Mesenchymal stem cell (in vitro differentiated cells and primary cell): Measurements from ENCODE around the gene KRT79.

Source experiments
- DNase-seq: peaks from one replicate; pipeline ENCODE4 v3.0.0-alpha.2; 2013
- H2AFZ ChIP-seq: one replicate; pipeline ENCODE4 v1.6.1; 2013; ENCODE audit warnings: low read depth, mild to moderate bottlenecking, control low read depth, inconsistent platforms, low read length, moderate library complexity
- H2AK5ac ChIP-seq: 2 replicates; pipeline ENCODE4 v1.6.1; 2013; ENCODE audit warnings: low read length, moderate library complexity, mild to moderate bottlenecking, inconsistent platforms; ENCODE audit not compliant: severe bottlenecking
- H2BK120ac ChIP-seq: one replicate; pipeline ENCODE4 v1.6.1; 2013; ENCODE audit warnings: low read depth, mild to moderate bottlenecking, inconsistent platforms, low read length, moderate library complexity
- H2BK12ac ChIP-seq, 2 experiments: one replicate each; pipeline ENCODE4 v1.6.1; 2013; ENCODE audit warnings: inconsistent platforms in 2 of 2, low read length in 2 of 2, mild to moderate bottlenecking in 2 of 2, moderate library complexity in 2 of 2, control low read depth in 1 of 2
- H2BK15ac ChIP-seq: one replicate; pipeline ENCODE4 v1.6.1; 2013; ENCODE audit warnings: mild to moderate bottlenecking, low read depth, inconsistent platforms; ENCODE audit not compliant: poor library complexity, severe bottlenecking
- H2BK5ac ChIP-seq: 2 replicates; pipeline ENCODE4 v1.6.1; 2013; ENCODE audit warnings: low read depth, mild to moderate bottlenecking, low read length, control low read depth, inconsistent platforms; ENCODE audit not compliant: poor library complexity, severe bottlenecking
- H3K14ac ChIP-seq, 2 experiments: one replicate each; pipeline ENCODE4 v1.6.1; 2013; ENCODE audit warnings: inconsistent platforms in 2 of 2, low read length in 2 of 2, control low read depth in 1 of 2, mild to moderate bottlenecking in 1 of 2, moderate library complexity in 1 of 2
- H3K18ac ChIP-seq, 2 experiments: one replicate each; pipeline ENCODE4 v1.6.1; 2013; ENCODE audit warnings: inconsistent platforms in 2 of 2, low read length in 2 of 2, control low read depth in 1 of 2, low read depth in 1 of 2, mild to moderate bottlenecking in 1 of 2
- H3K23ac ChIP-seq, 2 experiments: one replicate each; pipeline ENCODE4 v1.6.1; 2013; ENCODE audit warnings: inconsistent platforms in 2 of 2, low read length in 2 of 2, mild to moderate bottlenecking in 2 of 2, moderate library complexity in 2 of 2, control low read depth in 1 of 2
- H3K27ac ChIP-seq: 2 replicates; pipeline ENCODE4 v1.5.1; 2013; ENCODE audit warnings: mild to moderate bottlenecking, moderate library complexity, low read length, control low read depth, inconsistent platforms; ENCODE audit not compliant: poor library complexity, severe bottlenecking
- H3K27me3 ChIP-seq, 2 experiments: 2 replicates each; pipeline versions ENCODE4 v1.6.1 to v1.7.0; 2013; ENCODE audit warnings: low read length in 2 of 2, mild to moderate bottlenecking in 2 of 2, moderate library complexity in 2 of 2, control low read depth in 1 of 2, inconsistent platforms in 1 of 2; ENCODE audit not compliant: control insufficient read depth in 1 of 2, insufficient read depth in 1 of 2
- H3K36me3 ChIP-seq, 2 experiments: 2 replicates each; pipeline versions ENCODE4 v1.6.1 to v1.7.0; 2013; ENCODE audit warnings: low read length in 2 of 2, control low read depth in 1 of 2, inconsistent platforms in 1 of 2, low read depth in 1 of 2, mild to moderate bottlenecking in 1 of 2; ENCODE audit not compliant: insufficient read depth in 2 of 2, control insufficient read depth in 1 of 2
- H3K4ac ChIP-seq, 2 experiments: one replicate each; pipeline ENCODE4 v1.6.1; 2013; ENCODE audit warnings: inconsistent platforms in 2 of 2, low read length in 2 of 2, mild to moderate bottlenecking in 2 of 2, moderate library complexity in 2 of 2, control low read depth in 1 of 2, low read depth in 1 of 2
- H3K4me1 ChIP-seq: 2 replicates; pipeline ENCODE4 v1.6.1; 2013; ENCODE audit warnings: low read depth, low read length, control low read depth; ENCODE audit not compliant: control insufficient read depth, insufficient read depth
- H3K4me2 ChIP-seq: 2 replicates; pipeline ENCODE4 v1.6.1; 2013; ENCODE audit warnings: low read length, mild to moderate bottlenecking, inconsistent platforms; ENCODE audit not compliant: poor library complexity, severe bottlenecking
- H3K4me3 ChIP-seq, 2 experiments: 2 replicates each; pipeline versions ENCODE4 v1.5.1 to v1.7.0; 2013; ENCODE audit warnings: low read length in 2 of 2, mild to moderate bottlenecking in 2 of 2, control low read depth in 1 of 2, low read depth in 1 of 2; ENCODE audit not compliant: insufficient read depth in 1 of 2
- H3K79me1 ChIP-seq: replicated peaks from 2 replicates; pipeline ENCODE4 v1.6.1; 2013; ENCODE audit warnings: mild to moderate bottlenecking, control low read depth, low read length, inconsistent platforms; ENCODE audit not compliant: poor library complexity, severe bottlenecking
- H3K9ac ChIP-seq: 2 replicates; pipeline ENCODE4 v1.7.0; 2013; ENCODE audit warnings: mild to moderate bottlenecking, low read length, moderate library complexity
- H3K9me3 ChIP-seq: 2 replicates; pipeline ENCODE4 v1.7.0; 2013; ENCODE audit warnings: mild to moderate bottlenecking, low read length; ENCODE audit not compliant: control insufficient read depth
- H4K8ac ChIP-seq: one replicate; pipeline ENCODE4 v1.6.1; 2013; ENCODE audit warnings: inconsistent platforms, mild to moderate bottlenecking, low read length, moderate library complexity
- H4K91ac ChIP-seq: one replicate; pipeline ENCODE4 v1.6.1; 2013; ENCODE audit warnings: mild to moderate bottlenecking, low read length, inconsistent platforms
- WGBS: methylation state at CpG from one replicate; pipeline ENCODE4 v1.1.7; 2013; ENCODE audit warnings: mixed read lengths; 5-methylcytosine and 5-hydroxymethylcytosine counted together

The KRT79 gene

GRCh38 chr12:52848661-52849255 lies 14.6 kb upstream of the KRT79 start, which contains the start of gene KRT78:
Gene KRT78 (minus strand): TSS chr12:52848994. CDS start chr12:52848930, 64 bp downstream.
- Histone ChIP-seq H3K9me3 (no peaks in the 10 kb centered on the region), H3K9ac (no peak within 1 kb of the TSS), H3K36me3 (no peaks in the 10 kb centered on the region), H3K27me3 (peaks cover 41 to 77% of the 10 kb centered on the region in 2 experiments), H3K4me3 (no peak within 1 kb of the TSS), H3K23ac (no peak within 1 kb of the TSS), H2BK120ac (no peak within 1 kb of the TSS), H2AK5ac (no peak within 1 kb of the TSS), H4K8ac (no peak within 1 kb of the TSS), H3K14ac (no peak within 1 kb of the TSS), H2BK12ac (no peak within 1 kb of the TSS), H4K91ac (no peak within 1 kb of the TSS), H2BK5ac (no peak within 1 kb of the TSS), H3K18ac (no peak within 1 kb of the TSS), H3K27ac (no peak within 1 kb of the TSS), H3K4me1 (peaks cover 2% of the 10 kb centered on the region), H2BK15ac (no peak within 1 kb of the TSS), H2AFZ (no peak within 1 kb of the TSS), H3K4ac (no peak within 1 kb of the TSS), H3K79me1 (no peaks in the 10 kb centered on the region), H3K4me2 (no peak within 1 kb of the TSS)
- DNase-seq, result no peak
- 77% methylated on average over 16 of the region's 16 CpGs for WGBS

GRCh38 chr12:52847335-52848102 lies 13.4 kb upstream of the KRT79 start:
- Histone ChIP-seq H3K27ac (no peak overlapping the region), H3K23ac (no peak overlapping the region), H2BK12ac (no peak overlapping the region), H2BK5ac (no peak overlapping the region), H3K14ac (no peak overlapping the region), H3K4me2 (no peak overlapping the region), H2BK15ac (no peak overlapping the region), H2AFZ (no peak overlapping the region), H3K4me3 (no peak overlapping the region), H3K27me3 (peaks cover 32 to 72% of the 10 kb centered on the region in 2 experiments), H3K79me1 (no peaks in the 10 kb centered on the region), H3K18ac (no peak overlapping the region), H3K9me3 (no peaks in the 10 kb centered on the region), H3K4me1 (peaks cover 2% of the 10 kb centered on the region), H4K8ac (no peak overlapping the region), H2AK5ac (no peak overlapping the region), H2BK120ac (no peak overlapping the region), H3K36me3 (no peaks in the 10 kb centered on the region), H3K4ac (no peak overlapping the region), H4K91ac (no peak overlapping the region), H3K9ac (no peak overlapping the region)
- WGBS, result 87% methylated on average over 12 of the region's 12 CpGs
- DNase-seq, result no peak

- Histone ChIP-seq H3K27ac (no peak overlapping the region), H3K4me1 (peaks cover 2% of the 10 kb centered on the region), H2BK15ac (no peak overlapping the region), H2AK5ac (no peak overlapping the region), H3K79me1 (no peaks in the 10 kb centered on the region), H3K18ac (no peak overlapping the region), H3K23ac (no peak overlapping the region), H3K36me3 (no peaks in the 10 kb centered on the region), H3K4ac (no peak overlapping the region), H3K4me2 (no peak overlapping the region), H2BK5ac (no peak overlapping the region), H3K14ac (no peak overlapping the region), H3K9me3 (no peaks in the 10 kb centered on the region), H3K9ac (no peak overlapping the region), H2AFZ (no peak overlapping the region), H4K91ac (no peak overlapping the region), H3K27me3 (peaks cover 27 to 66% of the 10 kb centered on the region in 2 experiments), H2BK120ac (no peak overlapping the region), H2BK12ac (no peak overlapping the region), H3K4me3 (no peak overlapping the region), H4K8ac (no peak overlapping the region)
- 75% methylated on average over 8 of the region's 8 CpGs for WGBS
- DNase-seq, result no peak
Observed at GRCh38 chr12:52846356-52846970, 12.4 kb upstream of the KRT79 start.

GRCh38 chr12:52845946-52846345 lies 11.8 kb upstream of the KRT79 start:
- Histone ChIP-seq H3K27me3 (peaks cover 22 to 62% of the 10 kb centered on the region in 2 experiments), H3K14ac (no peak overlapping the region), H3K27ac (no peak overlapping the region), H4K8ac (no peak overlapping the region), H3K4me1 (peaks cover 2% of the 10 kb centered on the region), H3K36me3 (no peaks in the 10 kb centered on the region), H3K4me3 (no peak overlapping the region), H3K4ac (no peak overlapping the region), H2AK5ac (no peak overlapping the region), H2AFZ (no peak overlapping the region), H2BK12ac (no peak overlapping the region), H3K79me1 (no peaks in the 10 kb centered on the region), H2BK5ac (no peak overlapping the region), H3K18ac (no peak overlapping the region), H2BK120ac (no peak overlapping the region), H3K4me2 (no peak overlapping the region), H3K23ac (no peak overlapping the region), H2BK15ac (no peak overlapping the region), H3K9me3 (no peaks in the 10 kb centered on the region), H3K9ac (no peak overlapping the region), H4K91ac (no peak overlapping the region)
- DNase-seq, result no peak
- 79% methylated on average over 1 of the region's 1 CpG for WGBS
